GM19455 (cell line): ENCODE data around the gene MGAT3.
"Not testable (repeated sequence)": the region's sequence is repeated elsewhere in the genome, so short reads cannot be mapped to it uniquely, and the experiment has no call there.

Experiments used
- ATAC-seq: cut with Tn5 transposase; IDR thresholded peaks from one replicate; pipeline ENCODE4 v1.9.1; 2021; ENCODE audit not compliant: unreplicated experiment

MGAT3 gene

GRCh38 chr22:39510529-39511149 is 53.8 kb downstream of the MGAT3 start:
- ATAC-seq, result no peak

- ATAC-seq, result no peak
Observed at GRCh38 chr22:39511226-39511625, 54.4 kb downstream of the MGAT3 start.

GRCh38 chr22:39512026-39512425 is 55.2 kb downstream of the MGAT3 start:
- no peak for ATAC-seq

GRCh38 chr22:39513791-39514190 is 57.0 kb downstream of the MGAT3 start:
- ATAC-seq, result no peak

GRCh38 chr22:39514373-39514973 is 57.7 kb downstream of the MGAT3 start:
- no peak for ATAC-seq

GRCh38 chr22:39515266-39516050 is 58.6 kb downstream of the MGAT3 start:
- ATAC-seq, result no peak

- no peak for ATAC-seq
Observed at GRCh38 chr22:39517470-39517869, 60.7 kb downstream of the MGAT3 start.

GRCh38 chr22:39518144-39518786 is 61.5 kb downstream of the MGAT3 start:
- no peak for ATAC-seq

GRCh38 chr22:39518996-39519680 is 62.3 kb downstream of the MGAT3 start:
- no peak for ATAC-seq

GRCh38 chr22:39519681-39520225 is 62.9 kb downstream of the MGAT3 start:
- ATAC-seq, result peak; percentile 71

- peak; percentile 38 for ATAC-seq
Observed at GRCh38 chr22:39520226-39521105, 63.7 kb downstream of the MGAT3 start, which contains the start of gene ATF4. Gene ATF4 (plus strand): TSS chr22:39520562. CDS start chr22:39521446, 884 bp downstream.

- ATAC-seq, result peak; percentile 2
Observed at GRCh38 chr22:39521106-39521885, 64.5 kb downstream of the MGAT3 start.

GRCh38 chr22:39522091-39522490 is 65.3 kb downstream of the MGAT3 start:
- not testable (repeated sequence) for ATAC-seq

GRCh38 chr22:39522567-39523300 is 65.9 kb downstream of the MGAT3 start:
- no peak for ATAC-seq

- ATAC-seq, result no peak
Observed at GRCh38 chr22:39524089-39524752, 67.4 kb downstream of the MGAT3 start.

GRCh38 chr22:39524753-39525657 is 68.2 kb downstream of the MGAT3 start:
- no peak for ATAC-seq

- ATAC-seq, result no peak
Observed at GRCh38 chr22:39525658-39525975, 68.8 kb downstream of the MGAT3 start.
